H1 (cell line): ENCODE data around the gene TMEM135. TPM values are rescaled to one million over a fixed set of nuclear protein-coding genes. Genes with fewer than 3 reads are reported as not detected.

Experiments
- CTCF ChIA-PET: fragments of 300-600 bp; sonication (Branson Sonifier 250); formaldehyde crosslinking; loops from one replicate; lab custom pipeline; 2021; ENCODE audit not compliant: partially characterized antibody; lab: Charles Lee
- POLR2A ChIA-PET: fragments of 300-600 bp; sonication (Branson Sonifier 250); formaldehyde crosslinking; loops from one replicate; lab custom pipeline; 2021; ENCODE audit warnings: inconsistent platforms; ENCODE audit not compliant: partially characterized antibody; lab: Charles Lee
- DNase-seq, 2 experiments: peaks; one replicate each; pipeline versions ENCODE4 v3.0.0 to v3.0.0-alpha.2; 2010 to 2022; ENCODE audit warnings: low spot score in 2 of 2, low read depth in 1 of 2, mixed read lengths in 1 of 2
- FAIRE-seq: peaks from 2 replicates; lab custom pipeline; 2011; peaks lifted over from hg19 to GRCh38; lab: Jason Lieb, UNC
- H2AFZ ChIP-seq: 2 replicates; pipeline ENCODE4 v1.8.1; 2012; ENCODE audit warnings: low read length, inconsistent platforms
- H2AK5ac ChIP-seq: 2 replicates; pipeline ENCODE4 v1.6.1; 2013; ENCODE audit warnings: low read depth, low read length
- H2BK120ac ChIP-seq: replicated peaks from 2 replicates; pipeline ENCODE3; 2013; ENCODE audit warnings: low read depth, low read length, inconsistent platforms
- H2BK12ac ChIP-seq: 2 replicates; pipeline ENCODE4 v1.6.1; 2013; ENCODE audit warnings: low read depth, low read length
- H2BK15ac ChIP-seq: 2 replicates; pipeline ENCODE4 v1.6.1; 2013; ENCODE audit warnings: low read length
- H2BK20ac ChIP-seq: 2 replicates; pipeline ENCODE4 v1.6.1; 2013; ENCODE audit warnings: low read length
- H2BK5ac ChIP-seq: 2 replicates; pipeline ENCODE4 v1.6.1; 2013; ENCODE audit warnings: low read depth, low read length
- H3K14ac ChIP-seq: 2 replicates; pipeline ENCODE4 v1.6.1; 2013; ENCODE audit warnings: inconsistent platforms; ENCODE audit not compliant: insufficient read length
- H3K18ac ChIP-seq: 2 replicates; pipeline ENCODE4 v1.6.1; 2013; ENCODE audit warnings: low read length; ENCODE audit errors: extremely low read depth
- H3K23ac ChIP-seq: 2 replicates; pipeline ENCODE4 v1.6.1; 2013; ENCODE audit warnings: inconsistent platforms; ENCODE audit not compliant: insufficient read length
- H3K23me2 ChIP-seq: 2 replicates; pipeline ENCODE4 v1.6.1; 2013; ENCODE audit warnings: low read depth, low read length
- H3K27ac ChIP-seq: 2 replicates; pipeline ENCODE4 v1.6.1; 2011; ENCODE audit warnings: low read depth, low read length, inconsistent platforms
- H3K27me3 ChIP-seq, 4 experiments: replicated peaks in 1 of 4; 1 replicate in 1 of 4; 2 replicates in 3 of 4; pipeline versions ENCODE4 v1.6.1 to v1.8.1; 2011 to 2013; ENCODE audit warnings: low read length in 3 of 4, mild to moderate bottlenecking in 3 of 4, inconsistent platforms in 2 of 4, mixed read lengths in 2 of 4, moderate library complexity in 1 of 4; ENCODE audit not compliant: control insufficient read depth in 3 of 4, insufficient read depth in 3 of 4; ENCODE audit errors: extremely low read depth in 1 of 4
- H3K36me3 ChIP-seq, 4 experiments: 2 replicates each; pipeline versions ENCODE4 v1.6.1 to v1.8.1; 2011 to 2013; ENCODE audit warnings: mild to moderate bottlenecking in 4 of 4, low read length in 3 of 4, moderate library complexity in 2 of 4, control low read depth in 1 of 4, inconsistent platforms in 1 of 4; ENCODE audit not compliant: insufficient read depth in 4 of 4, control insufficient read depth in 2 of 4
- H3K4ac ChIP-seq: replicated peaks from 2 replicates; pipeline ENCODE3; 2013; ENCODE audit warnings: low read length, low read depth, mixed read lengths, inconsistent platforms; ENCODE audit not compliant: insufficient read length
- H3K4me1 ChIP-seq, 4 experiments: replicated peaks in 1 of 4; 1 replicate in 1 of 4; 2 replicates in 3 of 4; pipeline versions ENCODE4 v1.6.1 to v1.8.1; 2011 to 2013; ENCODE audit warnings: low read length in 3 of 4, inconsistent platforms in 2 of 4, mixed read lengths in 1 of 4; ENCODE audit not compliant: insufficient read depth in 4 of 4, control insufficient read depth in 3 of 4
- H3K4me2 ChIP-seq, 2 experiments: 2 replicates each; pipeline versions ENCODE4 v1.6.1 to v1.8.1; 2011 to 2013; ENCODE audit warnings: low read depth in 2 of 2, low read length in 2 of 2, control low read depth in 1 of 2, inconsistent platforms in 1 of 2, mild to moderate bottlenecking in 1 of 2; ENCODE audit not compliant: insufficient read depth in 1 of 2
- H3K4me3 ChIP-seq, 4 experiments: fragments of 200-600, 300-600 bp in 1 of 4; sonication (generic), shearing (Covaris generic), sonication (Bioruptor Twin) in 1 of 4; 2 replicates each; pipeline versions ENCODE4 v1.5.1 to v1.8.1; 2011 to 2016; ENCODE audit warnings: low read length in 4 of 4, low read depth in 3 of 4, control low read depth in 2 of 4, inconsistent platforms in 2 of 4, mild to moderate bottlenecking in 2 of 4, mixed read lengths in 1 of 4, moderate library complexity in 1 of 4; ENCODE audit not compliant: insufficient read depth in 2 of 4; ENCODE audit errors: extremely low read depth in 1 of 4
- H3K56ac ChIP-seq: replicated peaks from 2 replicates; pipeline ENCODE3; 2013; ENCODE audit warnings: low read depth, mild to moderate bottlenecking, mixed read lengths, low read length, inconsistent platforms; ENCODE audit not compliant: insufficient read length
- H3K79me1 ChIP-seq: 2 replicates; pipeline ENCODE4 v1.6.1; 2013; ENCODE audit warnings: low read depth, low read length, control low read depth
- H3K79me2 ChIP-seq, 2 experiments: 2 replicates each; pipeline versions ENCODE4 v1.6.1 to v1.8.1; 2012 to 2013; ENCODE audit warnings: low read length in 2 of 2, mild to moderate bottlenecking in 2 of 2, inconsistent platforms in 1 of 2; ENCODE audit not compliant: insufficient read depth in 2 of 2, control insufficient read depth in 1 of 2
- H3K9ac ChIP-seq, 4 experiments: replicated peaks in 1 of 4; 1 replicate in 1 of 4; 2 replicates in 3 of 4; pipeline versions ENCODE4 v1.6.1 to v1.8.1; 2011 to 2013; ENCODE audit warnings: low read depth in 3 of 4, low read length in 3 of 4, control low read depth in 2 of 4, mild to moderate bottlenecking in 2 of 4, moderate library complexity in 2 of 4, inconsistent platforms in 1 of 4; ENCODE audit errors: extremely low read depth in 1 of 4
- H3K9me3 ChIP-seq, 2 experiments: 2 replicates each; pipeline versions ENCODE4 v1.6.1 to v1.8.1; 2012 to 2013; ENCODE audit warnings: mild to moderate bottlenecking in 2 of 2, moderate library complexity in 2 of 2, control low read depth in 1 of 2, inconsistent platforms in 1 of 2, low read depth in 1 of 2, low read length in 1 of 2, mixed read lengths in 1 of 2; ENCODE audit not compliant: insufficient read depth in 2 of 2
- H4K20me1 ChIP-seq, 2 experiments: replicated peaks in 1 of 2; 2 replicates each; pipeline versions ENCODE3 to v1.8.1; 2011 to 2013; ENCODE audit warnings: inconsistent platforms in 2 of 2, low read length in 2 of 2, mild to moderate bottlenecking in 1 of 2; ENCODE audit not compliant: insufficient read depth in 2 of 2, control insufficient read depth in 1 of 2
- H4K5ac ChIP-seq: 2 replicates; pipeline ENCODE4 v1.6.1; 2013; ENCODE audit warnings: low read length, low read depth, mixed read lengths, inconsistent platforms; ENCODE audit not compliant: insufficient read length
- H4K8ac ChIP-seq: 2 replicates; pipeline ENCODE4 v1.8.0; 2013; ENCODE audit warnings: mild to moderate bottlenecking, moderate library complexity, low read length, inconsistent platforms; ENCODE audit not compliant: insufficient read depth; ENCODE audit errors: extremely low read depth
- H4K91ac ChIP-seq: replicated peaks from 2 replicates; pipeline ENCODE3; 2013; ENCODE audit warnings: low read length, mixed read lengths, inconsistent platforms; ENCODE audit not compliant: insufficient read length
- CREB1 ChIP-seq: IDR thresholded peaks from 2 replicates; pipeline ENCODE4 v1.6.1; 2012; ENCODE audit warnings: inconsistent platforms
- MAFK ChIP-seq: IDR thresholded peaks from 2 replicates; pipeline ENCODE4 v1.6.1; 2012; ENCODE audit warnings: low read depth, mild to moderate bottlenecking, improper control_type of control experiment, low read length
- WGBS, 2 experiments: shearing (Covaris generic) in 1 of 2; methylation state at CpG; one replicate each; pipeline versions ENCODE4 v1.1.6 to v1.1.7; 2013 to 2015; ENCODE audit warnings: low lambda C conversion rate in 2 of 2, mixed read lengths in 2 of 2, inconsistent platforms in 1 of 2, low coverage in 1 of 2, missing lambda C conversion rate in 1 of 2; ENCODE audit not compliant: insufficient replicate concordance in 2 of 2, insufficient coverage in 1 of 2, insufficient read length in 1 of 2; ENCODE audit errors: extremely low coverage in 1 of 2, missing lambda C conversion rate in 1 of 2; 5-methylcytosine and 5-hydroxymethylcytosine counted together
- polyA plus RNA-seq, 7 experiments: library from polyadenylated mRNA; depleted of rRNA in 3 of 7; stranded (reverse) in 5 of 7; unstranded in 2 of 7; fragments of >200 nt in 5 of 7; fragments of 200-250 nt in 2 of 7; gene quantifications; 1 replicate in 5 of 7; 2 replicates in 1 of 7; 4 replicates in 1 of 7; pipeline versions ENCODE4 v1.2.1 to v1.2.3, GENCODE V29; 2011 to 2013; ENCODE audit warnings: missing spikeins in 2 of 7, mixed read lengths in 2 of 7
- total RNA-seq: library from RNA; stranded (reverse); fragmentation: NEBNext Ultra II Directional; extraction: Animal tissue kit (Norgen Biotek cat#: 25700); gene quantifications from 2 replicates; pipeline ENCODE4 v1.2.1, GENCODE V29; 2021
- TF ChIP-seq, protein P1 (sequence below): IDR thresholded peaks from 2 replicates; pipeline ENCODE4 v1.6.1; 2011; ENCODE audit warnings: low read length, improper control_type of control experiment

TMEM135 gene
- total and polyA plus RNA-seq, 2 of the 8 experiments (the other 6 are each of a cell fraction or from before 2014, with no cell fraction given) = 9.3 to 31.3 TPM

DNA sequence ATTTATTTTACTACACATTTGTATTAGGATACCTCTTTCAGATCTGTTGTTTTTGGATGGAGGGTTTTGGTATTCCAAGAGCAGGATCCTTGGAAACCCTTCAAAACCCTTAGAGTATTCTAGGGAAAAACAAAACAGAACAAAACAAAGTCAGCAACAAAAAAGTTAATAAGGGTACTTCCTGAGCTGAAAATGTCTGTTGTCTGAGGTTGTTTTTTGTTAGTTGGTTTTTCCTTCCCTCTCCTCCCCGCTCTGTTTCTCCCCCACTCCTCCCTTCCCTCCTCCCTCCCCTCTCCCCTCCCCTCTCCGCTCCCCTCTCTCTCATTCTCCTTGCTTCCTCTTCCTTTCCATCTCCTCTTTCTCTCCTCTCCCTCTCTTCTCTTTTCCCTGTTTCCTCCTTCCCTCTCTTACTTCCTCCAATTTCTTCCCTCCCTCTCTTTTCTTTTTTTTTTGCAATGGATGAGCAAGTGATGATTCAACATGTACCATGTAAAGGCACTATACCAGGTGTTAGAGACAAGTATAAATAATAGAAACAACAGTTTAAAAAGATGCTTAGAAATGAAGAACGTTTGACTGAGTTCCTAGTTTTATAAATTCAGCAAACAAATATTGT, 160.6 kb downstream of the TMEM135 start:
- no peak overlapping the region for H2BK20ac ChIP-seq
- H3K36me3 ChIP-seq = no peaks in the 10 kb centered on the region
- no peak overlapping the region for H2BK5ac ChIP-seq
- 67% methylated on average over 1 of the region's 3 CpGs; no CpG with 5 or more reads in 1 of the 2 experiments for WGBS, 2 experiments
- no peak overlapping the region for H3K4me3 ChIP-seq
- no peaks in the 10 kb centered on the region for H3K27me3 ChIP-seq
- no peak overlapping the region for H2AK5ac ChIP-seq
- POLR2A ChIA-PET = no interaction called here
- no peak overlapping the region for H3K23ac ChIP-seq
- H3K18ac ChIP-seq = no peak overlapping the region
- no peak overlapping the region for H3K4ac ChIP-seq
- H3K9ac ChIP-seq = no peak overlapping the region
- no peaks in the 10 kb centered on the region for H3K79me2 ChIP-seq
- H2AFZ ChIP-seq = no peak overlapping the region
- H3K23me2 ChIP-seq = no peaks in the 10 kb centered on the region
- no peak overlapping the region for H3K14ac ChIP-seq
- H3K9me3 ChIP-seq = no peaks in the 10 kb centered on the region
- no peak overlapping the region for H4K5ac ChIP-seq
- no peaks in the 10 kb centered on the region for H4K20me1 ChIP-seq
- no peak overlapping the region for H3K56ac ChIP-seq
- no peak overlapping the region for H4K91ac ChIP-seq
- H2BK12ac ChIP-seq = no peak overlapping the region
- no peak overlapping the region for H3K27ac ChIP-seq
- CTCF ChIA-PET = no interaction called here
- no peaks in the 10 kb centered on the region for H3K4me1 ChIP-seq
- no peaks in the 10 kb centered on the region for H3K79me1 ChIP-seq
- no peak overlapping the region for H4K8ac ChIP-seq
- no peak overlapping the region for H2BK15ac ChIP-seq
- H3K4me2 ChIP-seq = no peak overlapping the region
- no peak overlapping the region for H2BK120ac ChIP-seq
- no peak for DNase-seq
- FAIRE-seq = no peak
- TF ChIP-seq MAFK (no peak), CREB1 (no peak)
- TF ChIP-seq, protein P1, sequence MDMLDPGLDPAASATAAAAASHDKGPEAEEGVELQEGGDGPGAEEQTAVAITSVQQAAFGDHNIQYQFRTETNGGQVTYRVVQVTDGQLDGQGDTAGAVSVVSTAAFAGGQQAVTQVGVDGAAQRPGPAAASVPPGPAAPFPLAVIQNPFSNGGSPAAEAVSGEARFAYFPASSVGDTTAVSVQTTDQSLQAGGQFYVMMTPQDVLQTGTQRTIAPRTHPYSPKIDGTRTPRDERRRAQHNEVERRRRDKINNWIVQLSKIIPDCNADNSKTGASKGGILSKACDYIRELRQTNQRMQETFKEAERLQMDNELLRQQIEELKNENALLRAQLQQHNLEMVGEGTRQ = no peak
